ENCODE measurements around the gene ADH1C. TPM values are rescaled to one million over a fixed set of nuclear protein-coding genes. Genes with fewer than 3 reads are reported as not detected.
A peak's percentile ranks its signal among the peaks of the same experiment; 100 is the strongest.
"Not testable (repeated sequence)": the region's sequence is repeated elsewhere in the genome, so short reads cannot be mapped to it uniquely, and the experiment has no call there.

ADH1C gene
- polyA plus RNA-seq, 3 donors, result 121 to 139 (median 124) TPM

DNA sequence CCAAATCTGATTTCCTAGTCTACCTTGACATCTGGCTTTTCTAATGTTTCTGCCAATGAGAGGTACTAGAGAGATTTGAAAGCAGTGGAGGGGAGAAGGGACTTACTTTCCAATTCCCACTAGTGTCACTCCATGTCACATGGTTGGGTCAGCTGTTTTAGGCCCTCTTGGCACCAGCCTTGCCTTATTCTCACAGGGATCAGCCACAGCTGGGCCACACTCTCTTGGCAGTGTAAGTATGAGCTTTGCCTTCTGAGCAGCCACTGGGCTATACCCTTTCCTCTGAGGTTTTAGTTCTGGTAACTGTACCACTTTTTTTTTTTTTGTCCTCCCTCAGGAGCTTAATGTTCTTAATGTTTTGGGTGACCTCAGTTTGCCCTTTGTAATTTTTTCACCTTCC, 10.2 kb upstream of the ADH1C start:
- no peak for DNase-seq

GRCh38 chr4:99361899-99362275, 9.3 kb upstream of the ADH1C start:
- no peak for DNase-seq

DNA sequence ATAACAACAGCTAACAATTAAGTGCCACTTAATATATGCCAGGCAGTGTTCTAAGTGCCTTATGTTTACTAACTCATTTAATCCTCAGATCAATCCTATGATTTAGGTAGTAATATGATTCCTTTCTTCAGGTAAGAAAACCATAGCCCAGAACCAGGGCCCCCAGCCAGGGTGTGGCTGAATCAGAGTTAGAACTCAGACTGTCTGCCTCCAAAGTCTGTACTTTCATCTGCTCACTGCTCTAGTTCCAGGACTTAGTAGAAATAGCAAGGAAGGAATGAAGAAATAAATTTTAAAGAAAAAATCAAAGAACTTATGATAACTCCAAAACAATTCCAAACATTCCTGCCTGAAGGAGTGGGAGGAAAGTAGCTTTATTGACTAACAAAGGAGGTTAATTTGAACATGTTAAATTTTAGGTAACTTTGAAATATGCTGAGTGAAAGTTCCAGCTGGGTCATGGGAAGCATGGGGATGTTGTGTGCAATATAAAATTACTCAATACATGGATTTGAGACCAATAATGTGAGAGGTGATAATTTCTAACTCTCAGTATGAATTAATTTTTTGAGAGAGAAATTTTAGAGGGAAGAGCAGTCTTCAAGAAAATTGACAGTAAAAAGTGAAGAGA, 8.8 kb upstream of the ADH1C start:
- no peak for DNase-seq

- DNase-seq, result no peak
Measured at GRCh38 chr4:99359480-99360204, 7.1 kb upstream of the ADH1C start.

GRCh38 chr4:99357948-99358347, 5.4 kb upstream of the ADH1C start:
- DNase-seq, result no peak

- DNase-seq, result no peak
Measured at GRCh38 chr4:99356992-99357391, 4.4 kb upstream of the ADH1C start.

DNA sequence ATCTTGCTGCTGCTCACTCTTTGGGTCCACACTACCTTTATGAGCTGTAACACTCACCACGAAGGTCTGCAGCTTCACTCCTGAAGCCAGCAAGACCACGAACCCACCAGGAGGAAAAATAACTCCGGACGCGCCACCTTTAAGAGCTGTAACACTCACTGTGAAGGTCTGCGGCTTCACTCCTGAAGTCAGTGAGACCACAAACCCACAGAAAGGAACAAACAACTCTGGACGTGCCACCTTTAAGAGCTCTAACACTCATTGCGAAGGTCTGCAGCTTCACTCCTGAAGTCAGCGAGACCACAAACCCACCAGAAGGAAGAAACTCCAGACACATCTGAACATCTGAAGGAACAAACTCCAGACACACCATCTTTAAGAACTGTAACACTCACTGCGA, 3.6 kb upstream of the ADH1C start:
- DNase-seq, result not testable (repeated sequence)

DNA sequence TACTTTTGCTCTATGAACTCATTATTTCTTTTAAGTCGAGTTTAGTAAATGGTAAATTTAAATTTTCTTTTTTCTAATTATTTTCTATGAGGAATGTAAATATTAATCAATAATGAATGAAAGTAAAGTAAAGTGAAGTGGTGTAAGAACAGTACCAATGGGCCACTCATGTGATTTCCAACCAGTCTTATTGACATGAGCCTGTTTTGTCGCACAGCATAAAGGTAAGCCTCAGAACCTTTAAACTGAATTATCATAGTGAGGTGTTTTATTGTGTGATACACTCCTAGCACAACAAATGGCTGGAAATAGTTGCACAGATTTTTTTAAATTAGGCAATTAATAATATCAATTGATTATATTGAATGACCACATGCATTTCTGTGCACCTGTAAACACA, 1.1 kb downstream of the ADH1C start:
- no peak for DNase-seq

GRCh38 chr4:99349338-99349737, 3.2 kb downstream of the ADH1C start:
- no peak for DNase-seq

GRCh38 chr4:99342624-99343023, 9.9 kb downstream of the ADH1C start:
- not testable (repeated sequence) for DNase-seq

DNA sequence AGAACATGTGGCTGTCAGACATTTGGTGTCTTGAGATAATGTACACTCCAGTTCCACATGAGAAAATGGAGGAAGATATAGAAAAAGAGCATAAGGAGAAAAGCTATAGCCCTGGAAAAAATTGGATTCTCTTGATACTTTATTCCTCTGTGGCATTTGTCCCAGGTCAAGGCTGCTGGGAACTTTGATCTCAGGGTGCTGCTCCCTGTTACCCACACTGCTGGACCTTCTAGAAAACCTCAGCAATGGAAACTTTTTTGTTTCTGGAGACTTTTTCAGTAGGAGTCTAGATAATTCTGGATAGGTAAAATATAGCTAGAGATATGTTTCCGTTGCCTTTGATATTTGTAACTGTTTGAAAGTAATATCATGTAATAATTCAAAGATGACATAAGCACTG, 11.1 kb downstream of the ADH1C start:
- DNase-seq, result no peak

GRCh38 chr4:99339172-99339571, 13.4 kb downstream of the ADH1C start:
- DNase-seq, result no peak

DNA sequence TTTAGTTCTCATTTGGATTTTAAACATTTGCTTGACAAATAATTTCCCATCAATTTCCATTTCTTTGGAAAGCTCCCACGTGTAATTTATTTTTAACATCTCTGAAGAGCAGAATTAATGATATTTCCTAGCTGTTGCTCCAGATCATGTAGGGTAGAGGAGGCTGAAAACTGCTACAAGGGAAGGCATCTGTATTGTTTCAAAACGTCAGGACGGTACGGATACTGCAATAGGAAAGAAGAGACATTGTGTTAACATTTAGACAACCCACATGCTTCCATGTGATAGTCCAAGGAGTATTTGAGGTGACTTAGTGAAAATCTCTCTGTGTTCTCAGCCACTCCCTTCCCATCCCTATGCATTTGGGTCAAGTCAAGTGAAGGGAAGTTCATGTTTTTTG, 16.0 kb downstream of the ADH1C start:
- no peak for DNase-seq

GRCh38 chr4:99334880-99335279, 17.7 kb downstream of the ADH1C start:
- no peak for DNase-seq

DNA sequence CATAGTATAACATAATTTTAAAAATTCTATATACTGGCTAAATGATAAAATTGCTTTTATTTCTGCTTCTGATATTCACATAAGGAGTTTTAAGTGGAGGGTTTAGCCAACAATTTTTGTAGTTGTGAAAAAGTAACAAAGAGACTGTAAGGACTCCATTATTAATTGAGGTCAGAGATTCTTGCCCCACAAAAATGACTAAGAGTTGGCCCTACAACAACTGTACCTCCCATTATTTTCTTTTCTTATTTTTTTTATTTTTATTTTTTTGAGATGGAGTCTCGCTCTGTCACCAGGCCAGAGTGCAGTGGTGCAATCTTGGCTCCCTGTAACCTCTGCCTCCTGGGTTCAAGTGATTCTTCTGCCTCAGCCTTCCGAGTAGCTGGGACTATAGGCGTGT, 21.9 kb downstream of the ADH1C start:
- DNase-seq, result no peak

GRCh38 chr4:99329876-99330275, 22.7 kb downstream of the ADH1C start:
- DNase-seq, result no peak

DNA sequence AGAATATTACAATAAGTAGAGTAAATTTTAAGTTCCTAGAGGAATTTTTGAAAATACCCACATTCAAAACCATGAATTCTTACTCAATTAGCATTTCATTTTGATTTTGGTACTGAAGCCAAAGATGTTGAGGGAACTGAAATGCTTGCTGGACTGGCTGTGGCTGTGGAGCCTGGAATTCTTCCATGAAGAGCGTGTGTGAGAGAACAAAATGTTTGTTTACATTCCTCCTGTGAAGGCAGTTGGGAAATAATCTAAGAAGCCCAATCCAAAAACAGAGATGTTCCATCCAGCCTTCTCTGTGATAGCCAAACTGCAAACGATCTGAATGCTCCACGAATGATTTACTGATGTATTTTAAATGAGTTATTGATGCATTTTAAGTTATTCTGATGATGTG, 27.6 kb downstream of the ADH1C start:
- peak; percentile 36 for DNase-seq

- no peak for DNase-seq
Measured at GRCh38 chr4:99324361-99324760, 28.2 kb downstream of the ADH1C start.

- no peak for DNase-seq
Measured at GRCh38 chr4:99323756-99324155, 28.8 kb downstream of the ADH1C start.

- peak; percentile 7 for DNase-seq
Measured at GRCh38 chr4:99321241-99322191, 31.0 kb downstream of the ADH1C start, which contains the start of gene ADH1B. Gene ADH1B (minus strand): TSS chr4:99321401. CDS start chr4:99321331, 70 bp downstream.

GRCh38 chr4:99317811-99318210, 34.7 kb downstream of the ADH1C start:
- DNase-seq, result not testable (repeated sequence)

GRCh38 chr4:99317354-99317753, 35.2 kb downstream of the ADH1C start:
- DNase-seq, result no peak

DNA sequence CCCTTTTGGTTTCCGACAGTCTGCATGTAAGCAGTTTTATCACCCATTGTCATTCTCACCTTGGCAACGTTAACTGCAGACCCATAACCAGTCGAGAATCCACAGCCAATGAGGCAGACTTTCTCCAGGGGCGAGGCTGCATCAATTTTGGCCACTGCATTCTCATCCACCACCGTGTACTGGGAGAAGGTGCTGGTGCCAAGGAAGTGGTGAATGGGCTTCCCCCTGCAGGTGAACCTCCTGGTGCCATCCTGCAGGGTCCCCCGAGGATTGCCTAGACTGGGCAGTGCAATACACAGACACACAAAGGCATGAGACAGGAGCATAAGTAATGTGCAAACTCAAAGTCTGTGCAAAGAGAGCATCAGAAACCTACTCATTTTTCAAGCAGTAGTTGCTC, 36.7 kb downstream of the ADH1C start:
- no peak for DNase-seq
